Smooth muscle cell of trachea (primary cell): ENCODE data around the gene ZNF585A. TPM values are rescaled to one million over a fixed set of nuclear protein-coding genes. Genes with fewer than 3 reads are reported as not detected.

Experiments
- total RNA-seq: library from RNA; depleted of rRNA; stranded (reverse); fragments of >200 nt; gene quantifications from 2 replicates; pipeline ENCODE4 v1.2.1, GENCODE V29; 2014

Gene ZNF585A
- 5.0 and 6.5 TPM in 2 replicates for total RNA-seq

DNA sequence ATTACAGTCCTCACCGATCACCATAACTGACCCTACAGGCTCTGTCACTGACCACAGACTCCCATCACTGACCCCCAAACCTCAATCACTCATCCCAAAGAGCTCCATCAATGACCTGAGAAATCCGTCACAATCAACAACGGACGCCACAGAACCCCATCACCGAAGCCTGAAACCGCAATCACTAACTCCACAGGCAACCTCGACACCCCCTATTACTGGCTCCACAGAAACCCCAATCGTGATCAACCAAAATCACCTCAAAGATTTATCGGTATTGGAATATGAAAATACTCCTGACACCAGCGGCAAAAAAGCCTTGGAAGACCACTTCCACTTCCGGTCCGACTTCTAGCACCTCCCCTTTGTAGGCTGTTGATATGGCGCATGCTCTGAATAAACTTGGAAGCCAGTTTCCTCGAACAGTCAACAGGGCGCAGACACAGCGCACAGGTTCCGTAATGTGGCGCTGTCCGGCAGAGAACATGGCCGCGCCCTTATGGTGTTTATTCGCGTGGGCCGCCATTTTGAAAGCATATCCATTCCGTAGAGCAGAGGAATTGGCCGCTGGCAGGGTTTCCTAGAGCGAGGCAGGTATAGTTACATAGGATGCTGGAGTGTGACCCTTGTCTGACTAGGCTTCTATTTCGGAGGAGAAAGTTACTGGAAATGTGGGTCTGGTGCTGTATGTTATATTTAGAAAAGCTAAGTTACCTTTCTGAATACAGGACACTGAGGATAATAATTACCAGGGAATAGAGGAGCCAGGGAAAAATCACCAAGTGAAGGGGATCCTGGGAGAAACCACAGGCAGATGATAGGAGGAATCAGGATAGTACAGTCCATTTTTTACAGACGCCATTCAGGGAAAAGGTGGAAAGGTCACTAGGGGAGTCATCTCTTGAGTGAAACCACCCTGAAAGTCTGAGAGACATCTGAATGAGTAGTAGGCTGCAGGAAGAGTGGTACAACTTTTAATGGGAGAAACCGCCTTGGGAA is at the start of gene ZNF585A:
Gene ZNF585A, minus strand, starts transcription at position 328 of the 999 bp plus-strand sequence. CDS start 2,785 bp downstream, outside the sequence.

DNA sequence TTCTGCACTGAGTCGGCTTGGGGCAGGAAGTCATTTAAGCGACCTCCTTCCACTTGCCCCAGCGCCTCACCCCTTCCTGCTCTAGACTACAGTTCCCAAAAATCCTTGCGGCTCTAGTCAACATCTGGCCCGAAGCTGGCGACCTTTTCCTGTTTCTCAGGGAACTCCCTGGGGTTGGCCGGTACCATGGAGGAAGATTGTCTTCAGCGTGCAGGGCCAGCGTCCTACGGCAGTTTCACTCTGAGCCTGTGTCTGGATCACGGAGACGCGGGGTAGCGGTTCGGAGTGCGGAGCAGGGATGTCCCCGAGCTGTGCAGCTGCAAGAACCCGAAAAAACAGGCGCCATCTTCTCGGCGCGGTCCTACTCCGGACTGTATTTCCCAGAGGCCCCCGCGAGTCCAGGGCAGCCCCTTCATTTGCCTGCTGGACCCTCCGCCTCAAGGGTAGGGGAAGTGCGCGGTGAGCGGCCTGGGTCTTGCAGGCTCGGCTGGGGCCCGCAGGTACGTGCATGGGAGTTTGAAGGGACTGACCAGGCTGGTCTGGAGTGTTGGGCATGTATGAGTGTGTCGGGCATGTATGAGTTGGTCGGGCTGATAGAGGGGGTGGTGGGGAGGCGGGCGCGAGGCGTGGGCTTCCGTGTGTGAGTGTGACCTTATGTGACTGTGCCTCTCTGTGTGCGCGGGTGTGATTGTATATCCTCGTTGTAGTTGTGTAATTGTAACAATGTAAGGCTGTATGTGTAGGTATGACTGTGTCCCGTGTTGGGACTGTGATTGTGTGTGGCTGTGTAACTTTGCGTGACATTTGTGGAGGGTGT is 45.5 kb upstream of the ZNF585A start, which contains the start of gene ZNF383:
Gene ZNF383, plus strand, starts transcription at position 440 of the 817 bp plus-strand sequence. CDS start 12,240 bp downstream, outside the sequence.

Other genes starting within 250 kb of the ZNF585A start
- gene ZNF420, start 94.3 kb downstream of the ZNF585A start, total RNA-seq: 5.8 and 7.7 TPM in 2 replicates
- 28.6 and 32.0 TPM in 2 replicates for gene ZNF585B, start 37.8 kb upstream of the ZNF585A start, total RNA-seq
- 7.4 and 9.3 TPM in 2 replicates for gene ZNF383, start 45.5 kb upstream of the ZNF585A start, total RNA-seq
- gene ZNF527, start 198.4 kb upstream of the ZNF585A start, total RNA-seq: 5.5 and 7.1 TPM in 2 replicates